Activated CD4-positive, alpha-beta T cell treated with anti-CD3 and anti-CD28 coated beads for 36 hours (primary cell): ENCODE results near the gene NPIPB8. TPM values are rescaled to one million over a fixed set of nuclear protein-coding genes. Genes with fewer than 3 reads are reported as not detected.
A peak's percentile ranks its signal among the peaks of the same experiment; 100 is the strongest.
"Not testable (repeated sequence)": the region's sequence is repeated elsewhere in the genome, so short reads cannot be mapped to it uniquely, and the experiment has no call there.

Source experiments
- ATAC-seq: fragments of 200-7000 bp; cut with Tn5 transposase; one replicate; pipeline ENCODE4 v1.10.0; 2021; ENCODE audit warnings: mild to moderate bottlenecking, moderate library complexity
- CTCF ChIA-PET: fragments of 350-600 bp; sonication (Branson Sonifier 250); formaldehyde crosslinking; loops from one replicate; lab custom pipeline; 2021; ENCODE audit warnings: antibody characterized with exemption; lab: Charles Lee
- POLR2A ChIA-PET: fragments of 350-600 bp; sonication (Branson Sonifier 250); formaldehyde crosslinking; loops from one replicate; lab custom pipeline; 2021; ENCODE audit warnings: antibody characterized with exemption, inconsistent platforms; lab: Charles Lee
- DNase-seq: peaks from one replicate; pipeline ENCODE4 v3.0.0-alpha.2; 2020
- H3K27ac Mint-ChIP-seq: one replicate; pipeline ENCODE4 v1.8.0; 2021; ENCODE audit warnings: mixed read lengths
- H3K27me3 Mint-ChIP-seq: one replicate; pipeline ENCODE4 v1.8.0; 2021; ENCODE audit warnings: mixed read lengths
- H3K36me3 Mint-ChIP-seq: one replicate; pipeline ENCODE4 v1.8.0; 2021; ENCODE audit warnings: low read depth, mixed read lengths
- H3K4me1 Mint-ChIP-seq: one replicate; pipeline ENCODE4 v1.8.0; 2021; ENCODE audit warnings: mixed read lengths
- H3K4me3 Mint-ChIP-seq: one replicate; pipeline ENCODE4 v1.8.0; 2021; ENCODE audit warnings: mild to moderate bottlenecking, moderate library complexity, mixed read lengths
- H3K9me3 Mint-ChIP-seq: one replicate; pipeline ENCODE4 v1.8.0; 2021; ENCODE audit warnings: low read depth, mixed read lengths
- intact Hi-C, 2 experiments: fragments of 100-400 bp; cut with DNase I in 1 of 2; cut with micrococcal nuclease in 1 of 2; formaldehyde crosslinking; loops; one replicate each; pipeline versions ENCODE4 v1.14.2 to v1.15.1; 2022 to 2024; cut with DNase I, micrococcal nuclease
- total RNA-seq, 2 experiments: library from RNA; stranded (reverse); gene quantifications; one replicate each; pipeline ENCODE4 v1.2.3, GENCODE V29; 2021

NPIPB8 gene
- total RNA-seq, 2 experiments from 2014 or later, result 0.37 TPM; not detected in 1

DNA sequence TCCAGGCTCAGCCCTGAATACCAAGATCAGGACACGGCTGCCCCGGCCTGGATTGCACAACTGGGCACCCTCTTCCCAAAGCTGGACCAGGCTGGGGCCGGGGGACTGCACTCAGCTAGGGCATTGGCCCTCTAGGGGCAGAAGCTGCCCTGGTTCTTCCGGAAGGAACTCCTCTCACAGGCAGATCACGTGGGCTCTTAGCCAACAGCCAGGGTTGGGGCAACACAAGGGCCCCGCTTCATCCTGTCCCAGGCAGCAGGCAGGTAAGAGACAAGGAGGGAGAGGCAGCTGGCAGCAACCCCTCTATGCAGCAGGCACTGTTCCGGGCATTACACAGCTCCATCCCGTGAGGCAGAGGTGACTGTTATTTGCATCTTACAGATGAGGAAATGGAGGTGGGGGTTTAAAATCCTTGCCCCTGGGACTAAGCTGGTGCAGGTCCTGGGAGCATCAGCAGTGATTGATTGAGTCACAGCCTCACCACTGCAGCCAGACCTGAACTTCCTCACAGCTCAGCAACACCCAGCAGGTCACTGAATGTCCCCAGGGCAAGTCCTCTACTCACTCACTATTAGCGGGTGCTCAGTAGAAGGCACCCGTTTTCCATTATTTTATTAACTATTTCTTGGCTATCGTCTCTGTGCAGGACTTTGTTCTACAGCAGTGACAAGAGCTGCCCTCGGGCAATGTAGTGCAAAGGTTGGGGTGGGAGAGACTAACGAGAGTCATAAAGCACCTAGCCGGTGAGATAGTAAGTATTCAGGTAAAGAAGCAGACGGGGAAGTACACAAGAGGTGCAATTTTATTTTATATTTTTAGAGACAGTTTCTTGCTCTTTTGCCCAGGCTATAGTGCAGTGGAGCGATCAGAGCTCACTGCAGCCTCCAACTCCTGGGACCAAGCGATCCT, 38.2 kb upstream of the NPIPB8 start:
- DNase-seq, CTCF ChIA-PET, intact Hi-C loops, H3K27ac Mint-ChIP-seq, H3K9me3 Mint-ChIP-seq, H3K4me3 Mint-ChIP-seq, H3K27me3 Mint-ChIP-seq, H3K36me3 Mint-ChIP-seq, POLR2A ChIA-PET, H3K4me1 Mint-ChIP-seq: not testable (repeated sequence)
- peak; percentile 90 for ATAC-seq

DNA sequence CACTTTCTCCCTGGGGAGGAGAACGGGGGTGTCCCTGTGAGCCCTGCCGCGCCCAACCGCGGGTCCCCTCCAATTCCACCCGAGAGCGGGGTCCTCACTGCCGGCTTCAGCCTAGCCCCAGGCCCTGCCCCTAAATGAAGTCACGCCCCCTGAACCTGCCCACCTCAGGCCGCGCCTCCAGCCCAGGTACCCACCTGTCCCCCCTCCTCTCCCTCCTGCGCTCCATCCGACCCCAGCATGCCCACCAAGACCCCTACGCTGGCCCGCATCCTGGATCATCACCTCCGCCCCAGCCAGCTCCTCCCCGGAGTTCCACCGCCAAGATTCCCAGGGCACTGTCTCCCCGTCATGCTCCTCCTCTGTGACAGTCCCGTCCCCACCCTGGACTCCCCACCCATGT, 36.9 kb upstream of the NPIPB8 start:
- ATAC-seq, H3K9me3 Mint-ChIP-seq, H3K27me3 Mint-ChIP-seq, H3K27ac Mint-ChIP-seq, H3K4me3 Mint-ChIP-seq, intact Hi-C loops, CTCF ChIA-PET, POLR2A ChIA-PET, DNase-seq, H3K4me1 Mint-ChIP-seq, H3K36me3 Mint-ChIP-seq: not testable (repeated sequence)

DNA sequence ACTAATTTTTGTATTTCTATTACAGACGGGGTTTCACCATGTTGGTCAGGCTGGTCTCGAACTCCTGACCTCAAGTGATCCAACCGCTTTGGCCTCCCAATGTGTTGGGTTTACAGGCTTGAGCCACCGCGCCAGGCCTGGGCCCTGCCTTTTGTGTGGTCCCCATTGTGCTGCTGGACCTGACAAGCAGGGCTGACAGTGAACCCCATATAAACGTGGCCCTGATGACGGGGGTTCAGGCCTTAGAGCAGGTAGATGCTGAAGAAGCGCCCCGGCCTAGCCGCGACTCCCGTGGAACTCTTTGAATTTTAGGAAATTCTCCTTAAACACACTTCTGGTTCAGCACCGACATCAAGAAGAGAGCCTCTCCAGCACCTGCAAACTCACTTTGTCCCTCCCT, 36.3 kb upstream of the NPIPB8 start:
- H3K4me3 Mint-ChIP-seq, ATAC-seq, H3K9me3 Mint-ChIP-seq, CTCF ChIA-PET, H3K27me3 Mint-ChIP-seq, POLR2A ChIA-PET, DNase-seq, H3K4me1 Mint-ChIP-seq, H3K27ac Mint-ChIP-seq, H3K36me3 Mint-ChIP-seq, intact Hi-C loops: not testable (repeated sequence)

DNA sequence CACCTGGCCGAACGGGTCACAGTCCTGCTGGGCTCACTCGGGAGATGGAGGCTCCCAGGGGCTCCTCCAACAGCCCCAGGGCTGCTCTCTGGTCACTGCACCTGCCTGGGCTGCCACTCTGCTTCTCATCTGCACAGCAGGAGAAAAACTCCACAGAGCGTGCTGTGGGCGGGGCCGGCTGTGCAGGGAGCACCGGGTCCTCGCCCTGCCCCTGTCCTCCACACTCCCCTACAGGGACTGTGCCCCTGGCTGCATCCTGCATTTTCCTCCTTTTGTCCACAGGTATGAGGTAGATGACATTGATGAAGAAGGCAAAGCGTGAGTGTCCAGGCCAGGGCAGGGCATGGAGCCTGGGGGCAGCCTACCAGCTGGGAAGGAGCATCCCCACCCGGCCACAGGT, 35.8 kb upstream of the NPIPB8 start:
- intact Hi-C loops, result not testable (repeated sequence)

DNA sequence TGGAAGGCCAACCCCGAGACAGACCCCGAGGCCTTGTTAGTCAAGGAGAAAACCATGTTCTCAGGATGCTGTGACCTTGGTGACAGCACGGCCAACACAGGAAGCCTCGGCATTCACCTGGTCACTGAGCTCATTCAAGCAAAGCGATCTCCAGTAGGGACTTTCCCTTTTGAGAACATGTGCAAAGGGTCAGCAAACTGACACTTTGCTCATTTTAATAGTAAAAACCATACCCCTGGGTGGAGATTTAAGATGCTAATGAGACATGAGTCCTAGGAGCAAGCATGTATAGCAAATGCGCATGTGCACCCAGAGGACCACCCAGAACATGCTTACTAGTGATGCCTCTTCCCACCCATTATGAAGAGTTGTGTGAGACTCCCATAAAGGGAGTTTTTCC, 35.3 kb upstream of the NPIPB8 start:
- intact Hi-C loops, result no loop called here
- no peak for ATAC-seq
- H3K9me3 Mint-ChIP-seq, result no peaks in the 10 kb centered on the region
- CTCF ChIA-PET, result no interaction called here
- POLR2A ChIA-PET, result no interaction called here
- H3K36me3 Mint-ChIP-seq, result peaks cover 3% of the 10 kb centered on the region
- no peaks in the 10 kb centered on the region for H3K27me3 Mint-ChIP-seq
- H3K27ac Mint-ChIP-seq, result no peak overlapping the region
- DNase-seq, result no peak
- no peaks in the 10 kb centered on the region for H3K4me1 Mint-ChIP-seq
- no peak overlapping the region for H3K4me3 Mint-ChIP-seq

More for the DNA sequence above, 35.8 kb upstream of the NPIPB8 start:
- DNase-seq, ATAC-seq, CTCF ChIA-PET, H3K27ac Mint-ChIP-seq, H3K4me1 Mint-ChIP-seq, H3K4me3 Mint-ChIP-seq, H3K36me3 Mint-ChIP-seq, H3K9me3 Mint-ChIP-seq, H3K27me3 Mint-ChIP-seq, POLR2A ChIA-PET: not testable (repeated sequence)

DNA sequence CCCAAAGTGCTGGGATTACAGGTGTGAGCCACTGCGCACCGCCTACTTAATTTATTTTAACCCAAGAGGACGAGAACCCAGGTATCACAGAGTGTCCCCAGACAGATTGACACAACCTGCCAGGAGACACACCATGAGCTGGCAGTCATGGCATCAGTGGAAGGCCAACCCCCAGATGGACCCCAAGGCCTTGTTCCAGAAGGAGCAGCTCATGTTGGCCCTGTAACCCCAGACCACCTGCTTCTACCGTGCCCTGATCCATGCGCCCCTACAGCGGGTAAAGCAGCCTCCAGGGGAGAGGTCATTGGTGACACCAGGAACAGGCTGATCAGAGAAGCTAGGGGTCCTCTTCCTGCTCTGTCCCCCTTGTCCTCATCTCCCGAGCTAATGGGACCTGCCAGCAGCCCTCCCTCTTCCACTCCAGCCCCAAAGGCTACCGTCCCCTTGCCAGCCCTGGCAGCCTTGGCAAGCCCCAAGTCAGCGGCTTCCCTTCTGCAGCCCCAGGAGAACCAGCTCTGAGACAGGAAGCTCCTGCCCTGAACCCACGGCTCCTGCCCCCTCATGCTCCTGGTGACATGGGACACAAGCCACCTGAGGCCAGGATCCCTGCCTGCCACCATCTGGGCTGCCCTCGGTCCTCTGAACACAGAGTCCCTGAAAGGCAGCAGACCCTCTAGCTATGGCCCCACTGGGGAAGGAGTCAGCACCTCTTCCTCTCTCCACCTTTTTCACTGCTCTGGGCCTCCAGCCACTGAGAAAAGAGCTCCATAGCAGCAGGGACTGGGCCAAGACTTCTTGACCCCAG, 34.3 kb upstream of the NPIPB8 start:
- H3K9me3 Mint-ChIP-seq, result no peaks in the 10 kb centered on the region
- H3K36me3 Mint-ChIP-seq, result peaks cover 3% of the 10 kb centered on the region
- intact Hi-C loops, result no loop called here
- CTCF ChIA-PET, result no interaction called here
- no peaks in the 10 kb centered on the region for H3K27me3 Mint-ChIP-seq
- DNase-seq (no peak), ATAC-seq (no peak)
- no peak overlapping the region for H3K27ac Mint-ChIP-seq
- no peak overlapping the region for H3K4me3 Mint-ChIP-seq
- POLR2A ChIA-PET, result no interaction called here
- no peaks in the 10 kb centered on the region for H3K4me1 Mint-ChIP-seq

DNA sequence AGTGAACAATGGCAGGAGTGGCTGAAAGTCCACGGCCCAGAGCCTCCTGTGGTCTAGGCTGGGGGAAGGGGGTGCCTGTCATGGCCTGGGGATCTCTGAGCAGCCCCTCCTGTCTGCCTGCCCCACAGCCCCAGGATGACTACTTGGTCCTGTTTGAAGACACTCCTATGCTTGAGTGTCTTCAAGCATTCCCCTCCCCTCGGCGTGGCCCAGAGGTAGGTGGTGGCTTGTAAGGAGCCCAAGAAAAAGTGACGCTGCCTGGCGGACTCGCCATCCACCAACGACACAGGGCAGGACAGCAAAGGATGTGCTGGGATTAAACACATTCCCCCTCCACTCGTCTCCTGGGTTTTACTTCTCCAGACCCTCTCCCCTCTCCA, 33.7 kb upstream of the NPIPB8 start:
- CTCF ChIA-PET, result no interaction called here
- DNase-seq (no peak), ATAC-seq (no peak)
- H3K9me3 Mint-ChIP-seq, result no peaks in the 10 kb centered on the region
- peaks cover 3% of the 10 kb centered on the region for H3K36me3 Mint-ChIP-seq
- H3K27ac Mint-ChIP-seq, result no peak overlapping the region
- intact Hi-C loops, result no loop called here
- POLR2A ChIA-PET, result no interaction called here
- H3K4me3 Mint-ChIP-seq, result no peak overlapping the region
- H3K4me1 Mint-ChIP-seq, result no peaks in the 10 kb centered on the region
- H3K27me3 Mint-ChIP-seq, result no peaks in the 10 kb centered on the region

DNA sequence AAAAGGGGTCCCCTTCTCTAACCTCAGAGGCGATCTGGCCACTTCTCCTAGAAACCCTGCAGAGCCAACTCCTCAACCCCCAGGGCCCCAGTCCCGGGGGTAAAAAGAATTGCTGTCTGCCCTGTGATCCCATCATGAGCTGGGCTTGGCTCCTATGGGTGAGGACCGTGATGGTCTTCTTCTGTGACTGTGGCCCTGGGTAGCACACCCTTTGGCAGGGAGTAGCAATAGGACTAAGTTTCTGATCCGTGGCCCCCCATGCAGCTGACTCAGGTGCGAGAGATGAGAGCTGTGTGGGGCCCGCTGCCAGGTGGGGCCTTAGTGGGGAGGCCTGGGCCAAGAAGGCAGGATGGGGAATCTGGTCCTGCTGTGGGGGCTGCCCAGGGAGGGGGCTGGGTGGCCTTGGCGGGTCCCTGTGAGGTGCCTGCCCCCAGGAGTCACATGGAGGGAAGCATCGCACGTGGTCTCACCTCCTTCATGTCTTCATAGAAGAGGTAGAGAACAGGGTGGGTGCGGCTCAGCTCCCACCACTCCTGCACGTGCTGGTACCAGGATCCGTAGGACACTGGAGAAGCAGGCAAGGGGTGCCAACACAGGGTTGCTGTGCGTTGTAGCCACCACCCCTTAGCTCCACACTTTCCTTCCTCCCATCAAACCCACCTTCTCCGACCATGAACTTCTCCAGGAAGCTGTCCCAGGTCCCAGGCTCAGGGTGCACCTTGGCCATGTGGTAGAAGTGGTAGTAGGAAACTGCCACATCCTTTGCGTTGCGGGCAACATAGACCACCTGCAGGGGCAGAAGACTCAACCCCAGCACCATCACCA, 31.4 kb upstream of the NPIPB8 start:
- POLR2A ChIA-PET, result no interaction called here
- intact Hi-C loops, result no loop called here
- Mint-ChIP-seq H3K27me3 (no peaks in the 10 kb centered on the region), H3K36me3 (peaks cover 3% of the 10 kb centered on the region), H3K4me1 (peaks cover 9% of the 10 kb centered on the region), H3K27ac (no peak overlapping the region), H3K4me3 (no peak overlapping the region), H3K9me3 (no peaks in the 10 kb centered on the region)
- CTCF ChIA-PET, result interaction anchor here (1.2 kb wide), 2 partner anchors 10 to 51 kb away, joined by 4 read pairs; no protein-coding TSS in a partner anchor
- DNase-seq (no peak), ATAC-seq (peak; percentile 27)

DNA sequence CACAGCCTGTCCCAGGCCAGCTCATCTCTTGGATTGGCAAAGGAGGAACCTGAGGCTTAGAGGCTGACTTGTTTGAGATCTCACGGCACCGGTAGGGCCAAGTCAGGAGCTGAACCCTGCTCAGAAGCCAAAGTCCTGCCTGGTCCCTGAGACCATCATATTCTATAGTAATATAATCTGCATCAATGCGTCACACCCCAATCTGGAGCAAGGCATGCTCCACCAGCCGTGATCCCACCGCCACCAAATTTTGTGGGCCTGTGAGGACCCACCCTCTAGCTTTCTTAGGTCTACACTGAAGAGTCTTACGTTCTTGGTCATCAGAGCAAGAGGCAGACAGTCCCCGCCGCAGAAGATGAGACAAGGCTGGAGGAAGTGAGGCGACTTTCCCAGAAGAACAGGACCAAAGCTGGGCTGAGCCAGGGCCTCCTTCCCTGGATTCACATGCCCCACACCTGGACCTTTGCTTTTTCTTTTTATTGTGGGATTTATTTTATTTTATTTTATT, 30.7 kb upstream of the NPIPB8 start:
- Mint-ChIP-seq H3K9me3 (no peaks in the 10 kb centered on the region), H3K36me3 (peaks cover 3% of the 10 kb centered on the region), H3K27ac (no peak overlapping the region), H3K4me1 (peaks cover 9% of the 10 kb centered on the region), H3K27me3 (no peaks in the 10 kb centered on the region), H3K4me3 (no peak overlapping the region)
- ATAC-seq (no peak), DNase-seq (no peak)
- ChIA-PET POLR2A (no interaction called here), CTCF (interaction anchor here (1.2 kb wide), 2 partner anchors 10 to 51 kb away, joined by 4 read pairs; no protein-coding TSS in a partner anchor)
- intact Hi-C loops, result no loop called here

DNA sequence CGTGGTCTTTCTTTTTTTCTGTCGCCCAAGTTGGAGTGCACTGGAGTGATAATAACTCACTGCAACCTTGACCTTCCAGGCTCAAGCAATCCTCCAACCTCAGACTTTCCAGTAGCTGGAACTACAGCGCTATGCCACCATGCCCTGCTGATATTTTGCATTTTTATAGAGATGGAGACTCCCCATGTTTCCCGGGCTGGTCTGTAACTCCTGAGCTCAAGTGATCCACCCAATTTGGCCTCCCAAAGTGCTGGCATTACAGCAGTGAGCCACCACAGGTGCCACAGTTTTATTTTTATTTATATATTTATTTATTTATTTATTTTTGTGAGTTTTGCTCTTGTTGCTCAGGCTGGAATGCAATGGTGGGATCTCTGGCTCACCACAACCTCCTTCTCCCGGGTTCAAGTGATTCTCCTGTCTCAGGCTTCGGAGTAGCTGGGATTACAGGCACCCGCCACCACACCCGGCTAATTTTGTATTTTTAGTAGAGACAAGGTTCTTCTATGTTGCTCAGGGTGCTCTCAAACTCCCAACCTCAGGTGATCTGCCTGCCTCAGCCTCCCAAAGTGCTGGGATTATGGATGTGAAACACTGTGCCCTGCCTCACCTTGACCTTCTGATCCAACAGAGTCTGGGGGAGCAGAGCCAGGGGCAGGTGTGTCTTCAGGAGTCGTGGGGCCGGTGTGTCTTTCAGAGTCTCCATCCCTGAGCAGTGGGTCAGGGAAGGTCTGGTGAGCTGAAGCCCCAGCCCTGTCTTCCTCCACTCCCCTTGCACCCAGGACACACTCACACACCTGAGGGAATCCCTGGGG, 30.0 kb upstream of the NPIPB8 start:
- H3K36me3 Mint-ChIP-seq, intact Hi-C loops, DNase-seq, H3K4me1 Mint-ChIP-seq, ATAC-seq, POLR2A ChIA-PET, H3K9me3 Mint-ChIP-seq, H3K27me3 Mint-ChIP-seq, H3K4me3 Mint-ChIP-seq, H3K27ac Mint-ChIP-seq: not testable (repeated sequence)
- CTCF ChIA-PET, result interaction anchor here (1.0 to 1.2 kb wide), 3 partner anchors 9 to 52 kb away, joined by 4 read pairs; no protein-coding TSS in a partner anchor
